OCI-LY7 (cell line): ENCODE results near the gene EME1. TPM values are rescaled to one million over a fixed set of nuclear protein-coding genes. Genes with fewer than 3 reads are reported as not detected.

Experiments
- BruUV-seq: library from RNA; stranded (reverse); fragments of 400-500 nt; replicated peaks from 2 replicates; lab custom pipeline; 2021; lab: Mats Ljungman, UMichigan
- CTCF ChIA-PET: fragments of 300-600 bp; sonication (Branson Sonifier 250); formaldehyde crosslinking; loops from one replicate; lab custom pipeline; 2022; ENCODE audit warnings: antibody characterized with exemption; ENCODE audit not compliant: unreplicated experiment; lab: Charles Lee
- POLR2A ChIA-PET: fragments of 300-600 bp; sonication (Branson Sonifier 250); formaldehyde crosslinking; loops from one replicate; lab custom pipeline; 2022; ENCODE audit warnings: antibody characterized with exemption; lab: Charles Lee
- DNase-seq: peaks from one replicate; pipeline ENCODE4 v3.0.0-alpha.2; 2015; ENCODE audit warnings: low spot score
- H2AFZ ChIP-seq: fragments of 200-600 bp; sonication (generic), shearing (Covaris generic); 2 replicates; pipeline ENCODE4 v1.6.1; 2014; ENCODE audit warnings: mild to moderate bottlenecking, antibody characterized with exemption, low read length, moderate library complexity
- H3K27ac ChIP-seq: fragments of 200-600 bp; sonication (generic); 2 replicates; pipeline ENCODE4 v1.5.1; 2014; ENCODE audit warnings: mixed run types, low read depth, mild to moderate bottlenecking, moderate library complexity, low read length, inconsistent platforms; ENCODE audit not compliant: poor library complexity, severe bottlenecking
- H3K36me3 ChIP-seq: fragments of 200-600 bp; sonication (generic); 2 replicates; pipeline ENCODE4 v1.6.1; 2014; ENCODE audit warnings: mild to moderate bottlenecking, antibody characterized with exemption, low read length, moderate library complexity, mixed read lengths; ENCODE audit not compliant: insufficient read depth
- H3K4me1 ChIP-seq: fragments of 200-600 bp; sonication (generic); 2 replicates; pipeline ENCODE4 v1.5.1; 2014; ENCODE audit warnings: mild to moderate bottlenecking, low read length; ENCODE audit not compliant: insufficient read depth, poor library complexity, severe bottlenecking
- H3K4me2 ChIP-seq: fragments of 200-600 bp; sonication (generic); 2 replicates; pipeline ENCODE4 v1.6.1; 2014; ENCODE audit warnings: mild to moderate bottlenecking, low read length
- H3K4me3 ChIP-seq: fragments of 200-600 bp; sonication (generic); 2 replicates; pipeline ENCODE4 v1.5.1; 2014; ENCODE audit warnings: mild to moderate bottlenecking, low read depth, low read length; ENCODE audit not compliant: poor library complexity, severe bottlenecking
- H3K79me2 ChIP-seq: fragments of 200-600 bp; sonication (generic); 2 replicates; pipeline ENCODE4 v1.6.1; 2016; ENCODE audit warnings: low read depth, mild to moderate bottlenecking, low read length, moderate library complexity, mixed read lengths; ENCODE audit not compliant: insufficient read depth
- H3K9me2 ChIP-seq: fragments of 200-600 bp; sonication (generic); 2 replicates; pipeline ENCODE4 v1.6.1; 2016; ENCODE audit warnings: mild to moderate bottlenecking, low read length, mixed read lengths; ENCODE audit not compliant: insufficient read depth
- H3K9me3 ChIP-seq: fragments of 200-600 bp; sonication (generic); 2 replicates; pipeline ENCODE4 v1.6.1; 2014; ENCODE audit warnings: mild to moderate bottlenecking, mixed run types, low read length, mixed read lengths
- H4K20me1 ChIP-seq: fragments of 200-600 bp; sonication (generic); 2 replicates; pipeline ENCODE4 v1.6.1; 2014; ENCODE audit warnings: mild to moderate bottlenecking, antibody characterized with exemption, low read length, moderate library complexity, mixed read lengths; ENCODE audit not compliant: insufficient read depth
- CTCF ChIP-seq: fragments of 200-600 bp; sonication (generic); conservative IDR thresholded peaks from 2 replicates; pipeline ENCODE4 v1.5.1; 2014; ENCODE audit warnings: mild to moderate bottlenecking, antibody characterized with exemption, low read length, moderate library complexity, mixed read lengths
- EZH2phosphoT487 ChIP-seq: fragments of 200-600 bp; sonication (generic); IDR thresholded peaks from 2 replicates; pipeline ENCODE4 v1.6.1; 2018; ENCODE audit warnings: low read depth, borderline replicate concordance, mild to moderate bottlenecking, mixed run types, antibody characterized with exemption, low read length, moderate library complexity, mixed read lengths
- intact Hi-C: fragments of 100-400 bp; cut with micrococcal nuclease; formaldehyde crosslinking; loops from one replicate; pipeline ENCODE4 v1.10.0; 2022; ENCODE audit not compliant: unreplicated experiment
- total RNA-seq, 2 experiments: library from RNA; depleted of rRNA in 1 of 2; stranded (reverse); fragments of >200 nt in 1 of 2; shearing (Covaris generic) in 1 of 2; gene quantifications; 2 replicates each; pipeline ENCODE4 v1.2.3, GENCODE V29; 2014 to 2022

The EME1 gene
- total RNA-seq, 2 experiments from 2014 or later, result 25.2 to 34.2 TPM

GRCh38 chr17:50360486-50361115 lies 12.4 kb upstream of the EME1 start:
- Histone ChIP-seq H3K9me3 (no peaks in the 10 kb centered on the region), H3K9me2 (no peaks in the 10 kb centered on the region), H3K4me3 (no peak overlapping the region), H4K20me1 (no peaks in the 10 kb centered on the region), H3K36me3 (peaks cover 49% of the 10 kb centered on the region), H3K4me1 (peaks cover 4% of the 10 kb centered on the region), H3K4me2 (no peak overlapping the region), H3K79me2 (no peaks in the 10 kb centered on the region), H2AFZ (no peak overlapping the region), H3K27ac (no peak overlapping the region)
- no peak for DNase-seq
- intact Hi-C loops, result no loop called here
- no peak for TF ChIP-seq EZH2phosphoT487
- TF ChIP-seq CTCF, result no peak
- ChIA-PET CTCF (interaction anchor here (0.6 to 2.1 kb wide), 2 partner anchors 30 to 65 kb away, joined by 9 to 13 read pairs; no protein-coding TSS in a partner anchor), POLR2A (interaction anchor here (1.1 to 3.2 kb wide), 3 partner anchors 8 to 14 kb away, joined by 4 to 17 read pairs (median 4); partner anchors contain the start of genes EME1 and MRPL27)
- BruUV-seq, result TSS peak; percentile 75

- peak; percentile 77 for DNase-seq
- Histone ChIP-seq H3K9me3 (no peaks in the 10 kb centered on the region), H3K4me2 (no peak overlapping the region), H3K4me3 (no peak overlapping the region), H2AFZ (no peak overlapping the region), H3K4me1 (peaks cover 4% of the 10 kb centered on the region), H4K20me1 (no peaks in the 10 kb centered on the region), H3K79me2 (no peaks in the 10 kb centered on the region), H3K27ac (peak overlapping the region; percentile 17), H3K36me3 (peaks cover 48% of the 10 kb centered on the region), H3K9me2 (no peaks in the 10 kb centered on the region)
- BruUV-seq, result no TSS peak
- TF ChIP-seq CTCF, result peak; percentile 87
- TF ChIP-seq EZH2phosphoT487, result no peak
- POLR2A ChIA-PET, result interaction anchor here (0.7 to 3.2 kb wide), 5 partner anchors 10 to 446 kb away, joined by 4 to 17 read pairs (median 6); partner anchors contain the start of genes EME1, LRRC59 and MRPL27
- intact Hi-C loops, result loop anchor here (1.0 kb wide), 2 partner anchors 65 to 117 kb away; no protein-coding TSS in a partner anchor
- CTCF ChIA-PET, result interaction anchor here (0.6 to 2.1 kb wide), 4 partner anchors 29 to 96 kb away, joined by 3 to 13 read pairs (median 6); no protein-coding TSS in a partner anchor
Observed at GRCh38 chr17:50361561-50362480, 11.2 kb upstream of the EME1 start.
